ENCODE measurements around the gene P2RX6.
A peak's percentile ranks its signal among the peaks of the same experiment; 100 is the strongest.

Gene P2RX6

DNA sequence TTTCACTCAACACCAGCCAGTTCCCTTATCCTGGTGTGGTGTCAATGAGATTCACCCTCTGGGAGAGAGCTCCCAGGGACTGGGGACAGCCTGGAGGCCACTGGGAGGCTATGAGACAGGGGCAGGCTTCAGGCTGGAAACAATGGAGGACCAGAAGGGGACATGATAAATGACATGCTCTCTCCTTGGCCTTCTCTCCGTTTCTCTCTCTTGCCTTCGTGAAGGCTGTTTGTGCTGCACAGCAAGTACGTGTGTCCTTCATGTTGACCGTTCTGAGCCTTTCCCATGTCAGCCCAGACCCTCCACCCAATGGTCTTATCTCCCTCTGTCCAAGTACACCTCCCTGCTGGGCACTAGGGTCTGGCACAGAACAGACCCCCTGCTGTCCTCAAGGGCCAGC lies 34.4 kb upstream of the P2RX6 start:
- Histone ChIP-seq H3K4me2 (ENCODE audit: low read depth, low read length, poor library complexity, severe bottlenecking) (peak overlapping the region; percentile 95), H3F3A (ENCODE audit: low read depth) (no peaks in the 10 kb centered on the region), H3K4me3 (ENCODE audit: low read length, poor library complexity, severe bottlenecking) (no peak overlapping the region), H3K9me2 (replicated peaks; ENCODE audit: low read depth, low read length) (no peaks in the 10 kb centered on the region), H3K27me3 (ENCODE audit: insufficient read depth, low read length, poor library complexity, severe bottlenecking) (no peaks in the 10 kb centered on the region), H3K9ac (ENCODE audit: low read depth, low read length, poor library complexity, severe bottlenecking) (peak overlapping the region; percentile 98), H3K36me3 (ENCODE audit: insufficient read depth, low read length) (no peaks in the 10 kb centered on the region), H4K20me1 (ENCODE audit: insufficient read depth, low read length, poor library complexity, severe bottlenecking) (no peaks in the 10 kb centered on the region), H3K4me1 (ENCODE audit: insufficient read depth, low read length, poor library complexity, severe bottlenecking) (peaks cover 15% of the 10 kb centered on the region), H3K9me3 (ENCODE audit: insufficient read depth, low read depth, low read length) (no peaks in the 10 kb centered on the region), H2AFZ (ENCODE audit: low read length) (no peak overlapping the region), H3K79me2 (ENCODE audit: insufficient read depth, low read length) (peaks cover 14% of the 10 kb centered on the region; the same call in 1 of the 2 replicates)
- TF ChIP-seq, protein P1, sequence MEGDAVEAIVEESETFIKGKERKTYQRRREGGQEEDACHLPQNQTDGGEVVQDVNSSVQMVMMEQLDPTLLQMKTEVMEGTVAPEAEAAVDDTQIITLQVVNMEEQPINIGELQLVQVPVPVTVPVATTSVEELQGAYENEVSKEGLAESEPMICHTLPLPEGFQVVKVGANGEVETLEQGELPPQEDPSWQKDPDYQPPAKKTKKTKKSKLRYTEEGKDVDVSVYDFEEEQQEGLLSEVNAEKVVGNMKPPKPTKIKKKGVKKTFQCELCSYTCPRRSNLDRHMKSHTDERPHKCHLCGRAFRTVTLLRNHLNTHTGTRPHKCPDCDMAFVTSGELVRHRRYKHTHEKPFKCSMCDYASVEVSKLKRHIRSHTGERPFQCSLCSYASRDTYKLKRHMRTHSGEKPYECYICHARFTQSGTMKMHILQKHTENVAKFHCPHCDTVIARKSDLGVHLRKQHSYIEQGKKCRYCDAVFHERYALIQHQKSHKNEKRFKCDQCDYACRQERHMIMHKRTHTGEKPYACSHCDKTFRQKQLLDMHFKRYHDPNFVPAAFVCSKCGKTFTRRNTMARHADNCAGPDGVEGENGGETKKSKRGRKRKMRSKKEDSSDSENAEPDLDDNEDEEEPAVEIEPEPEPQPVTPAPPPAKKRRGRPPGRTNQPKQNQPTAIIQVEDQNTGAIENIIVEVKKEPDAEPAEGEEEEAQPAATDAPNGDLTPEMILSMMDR (conservative IDR thresholded peaks at IDR 0.05; ENCODE audit: low read length): no peak
- TF ChIP-seq EZH2phosphoT487 (IDR thresholded peaks at IDR 0.05; ENCODE audit: borderline replicate concordance): no peak

DNA sequence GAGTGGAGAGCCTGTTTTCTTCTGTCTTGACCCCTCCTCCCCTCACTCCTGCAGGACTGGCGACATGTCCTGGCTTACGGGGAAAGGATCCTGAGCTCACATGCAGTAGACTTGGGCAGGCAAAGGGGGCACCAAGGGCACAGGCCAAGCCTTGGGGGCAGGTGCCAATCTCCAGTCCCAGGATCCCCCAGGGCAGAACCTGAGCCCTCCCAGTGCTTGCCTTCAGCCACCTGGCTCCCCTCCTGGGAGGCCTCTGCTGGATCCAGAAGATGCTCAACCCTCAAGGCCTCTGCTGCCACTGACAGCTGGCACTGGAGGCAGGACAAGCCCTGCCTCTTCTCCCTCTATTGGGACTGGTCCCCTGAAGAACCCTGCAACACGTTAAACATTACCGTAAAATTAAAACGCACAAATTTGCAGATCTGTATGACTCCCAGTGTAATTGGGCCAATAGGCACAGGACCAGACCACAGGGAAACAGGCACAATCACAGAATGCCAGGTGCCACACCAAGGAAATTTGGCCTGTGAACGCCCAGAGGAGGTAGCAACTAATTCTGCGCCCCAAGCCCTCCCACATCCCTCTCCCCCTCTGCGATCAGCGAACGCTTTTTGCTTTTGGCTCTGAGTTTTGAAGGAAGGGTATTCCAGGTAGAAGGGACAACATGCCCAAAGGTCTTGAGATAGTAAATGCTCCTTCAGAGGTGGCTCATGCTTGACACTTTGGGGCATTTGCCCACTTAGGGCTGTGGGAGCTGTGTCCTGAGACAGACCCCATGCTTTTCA lies 33.8 kb upstream of the P2RX6 start:
- TF ChIP-seq, protein P1 (conservative IDR thresholded peaks at IDR 0.05; ENCODE audit: low read length): no peak
- no peak for TF ChIP-seq EZH2phosphoT487 (IDR thresholded peaks at IDR 0.05; ENCODE audit: borderline replicate concordance)
- no peaks in the 10 kb centered on the region for H3K36me3 ChIP-seq (ENCODE audit: insufficient read depth, low read length)
- no peaks in the 10 kb centered on the region for H3F3A ChIP-seq (ENCODE audit: low read depth)
- no peaks in the 10 kb centered on the region for H3K9me2 ChIP-seq (replicated peaks; ENCODE audit: low read depth, low read length)
- peaks cover 14% of the 10 kb centered on the region; the same call in 1 of the 2 replicates for H3K79me2 ChIP-seq (ENCODE audit: insufficient read depth, low read length)
- no peaks in the 10 kb centered on the region for H3K27me3 ChIP-seq (ENCODE audit: insufficient read depth, low read length, poor library complexity, severe bottlenecking)
- H3K9me3 ChIP-seq (ENCODE audit: insufficient read depth, low read depth, low read length): no peaks in the 10 kb centered on the region
- peak overlapping the region; percentile 97; the same call in 1 of the 2 replicates for H2AFZ ChIP-seq (ENCODE audit: low read length)
- H3K4me1 ChIP-seq (ENCODE audit: insufficient read depth, low read length, poor library complexity, severe bottlenecking): peaks cover 15% of the 10 kb centered on the region
- peak overlapping the region; percentile 97 for H3K4me3 ChIP-seq (ENCODE audit: low read length, poor library complexity, severe bottlenecking)
- H4K20me1 ChIP-seq (ENCODE audit: insufficient read depth, low read length, poor library complexity, severe bottlenecking): no peaks in the 10 kb centered on the region
- H3K4me2 ChIP-seq (ENCODE audit: low read depth, low read length, poor library complexity, severe bottlenecking): peak overlapping the region; percentile 95
- peak overlapping the region; percentile 98 for H3K9ac ChIP-seq (ENCODE audit: low read depth, low read length, poor library complexity, severe bottlenecking)

- H3K4me2 ChIP-seq (ENCODE audit: low read depth, low read length, poor library complexity, severe bottlenecking): peak within 1 kb of the TSS; percentile 99
- H3K9me3 ChIP-seq (ENCODE audit: insufficient read depth, low read depth, low read length): no peaks in the 10 kb centered on the region
- peak within 1 kb of the TSS; percentile 97 for H2AFZ ChIP-seq (ENCODE audit: low read length)
- no peaks in the 10 kb centered on the region for H3K36me3 ChIP-seq (ENCODE audit: insufficient read depth, low read length)
- peaks cover 15% of the 10 kb centered on the region for H3K4me1 ChIP-seq (ENCODE audit: insufficient read depth, low read length, poor library complexity, severe bottlenecking)
- peak within 1 kb of the TSS; percentile 97 for H3K4me3 ChIP-seq (ENCODE audit: low read length, poor library complexity, severe bottlenecking)
- TF ChIP-seq EZH2phosphoT487 (IDR thresholded peaks at IDR 0.05; ENCODE audit: borderline replicate concordance): no peak
- TF ChIP-seq, protein P1 (conservative IDR thresholded peaks at IDR 0.05; ENCODE audit: low read length): peak; percentile 67
- no peaks in the 10 kb centered on the region for H3K27me3 ChIP-seq (ENCODE audit: insufficient read depth, low read length, poor library complexity, severe bottlenecking)
- peak within 1 kb of the TSS; percentile 98 for H3K9ac ChIP-seq (ENCODE audit: low read depth, low read length, poor library complexity, severe bottlenecking)
- H4K20me1 ChIP-seq (ENCODE audit: insufficient read depth, low read length, poor library complexity, severe bottlenecking): no peaks in the 10 kb centered on the region
- peaks cover 14% of the 10 kb centered on the region; the same call in 1 of the 2 replicates for H3K79me2 ChIP-seq (ENCODE audit: insufficient read depth, low read length)
- no peaks in the 10 kb centered on the region for H3F3A ChIP-seq (ENCODE audit: low read depth)
- no peaks in the 10 kb centered on the region for H3K9me2 ChIP-seq (replicated peaks; ENCODE audit: low read depth, low read length)
Measured at GRCh38 chr22:20981787-20982562, 33.0 kb upstream of the P2RX6 start, which contains the start of gene LZTR1. Gene LZTR1, plus strand, starts transcription at chr22:20982297. Its CDS starts 75 bp downstream, at chr22:20982372.

All from Loucy (cell line).